GM12872 (cell line): ENCODE data around the gene SMIM9.
A peak's percentile ranks its signal among the peaks of the same experiment; 100 is the strongest.

Source experiments
- TF ChIP-seq, protein P1 (sequence below): IDR thresholded peaks from 3 replicates; pipeline ENCODE4 v1.5.1; 2011; ENCODE audit warnings: low read depth, mild to moderate bottlenecking, low read length, moderate library complexity; ENCODE audit not compliant: insufficient read depth

SMIM9 gene

DNA sequence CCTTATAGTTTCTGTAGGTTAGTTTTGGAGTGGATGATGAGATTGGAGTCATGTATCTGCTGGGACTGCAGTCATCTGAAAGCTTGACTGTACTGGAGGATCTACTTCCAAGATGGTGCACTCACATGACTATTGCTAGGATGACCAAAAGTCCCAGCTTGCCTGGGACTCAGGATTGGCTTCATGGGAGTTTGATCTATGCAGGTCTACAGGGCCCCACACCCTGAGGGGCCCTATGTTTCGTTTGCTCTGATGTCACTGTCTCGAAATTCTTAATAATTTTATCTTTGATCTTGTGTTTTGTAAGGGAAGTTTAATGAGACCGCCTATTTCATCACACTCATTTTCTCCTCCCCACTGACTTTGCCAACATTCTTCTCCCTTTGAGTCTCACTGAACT, at the start of gene SMIM9:
TSS of gene SMIM9 (minus strand) at position 101 of the 400 bp plus-strand sequence. CDS start 3,806 bp downstream, outside the sequence.
- TF ChIP-seq, protein P1, sequence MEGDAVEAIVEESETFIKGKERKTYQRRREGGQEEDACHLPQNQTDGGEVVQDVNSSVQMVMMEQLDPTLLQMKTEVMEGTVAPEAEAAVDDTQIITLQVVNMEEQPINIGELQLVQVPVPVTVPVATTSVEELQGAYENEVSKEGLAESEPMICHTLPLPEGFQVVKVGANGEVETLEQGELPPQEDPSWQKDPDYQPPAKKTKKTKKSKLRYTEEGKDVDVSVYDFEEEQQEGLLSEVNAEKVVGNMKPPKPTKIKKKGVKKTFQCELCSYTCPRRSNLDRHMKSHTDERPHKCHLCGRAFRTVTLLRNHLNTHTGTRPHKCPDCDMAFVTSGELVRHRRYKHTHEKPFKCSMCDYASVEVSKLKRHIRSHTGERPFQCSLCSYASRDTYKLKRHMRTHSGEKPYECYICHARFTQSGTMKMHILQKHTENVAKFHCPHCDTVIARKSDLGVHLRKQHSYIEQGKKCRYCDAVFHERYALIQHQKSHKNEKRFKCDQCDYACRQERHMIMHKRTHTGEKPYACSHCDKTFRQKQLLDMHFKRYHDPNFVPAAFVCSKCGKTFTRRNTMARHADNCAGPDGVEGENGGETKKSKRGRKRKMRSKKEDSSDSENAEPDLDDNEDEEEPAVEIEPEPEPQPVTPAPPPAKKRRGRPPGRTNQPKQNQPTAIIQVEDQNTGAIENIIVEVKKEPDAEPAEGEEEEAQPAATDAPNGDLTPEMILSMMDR = no peak

DNA sequence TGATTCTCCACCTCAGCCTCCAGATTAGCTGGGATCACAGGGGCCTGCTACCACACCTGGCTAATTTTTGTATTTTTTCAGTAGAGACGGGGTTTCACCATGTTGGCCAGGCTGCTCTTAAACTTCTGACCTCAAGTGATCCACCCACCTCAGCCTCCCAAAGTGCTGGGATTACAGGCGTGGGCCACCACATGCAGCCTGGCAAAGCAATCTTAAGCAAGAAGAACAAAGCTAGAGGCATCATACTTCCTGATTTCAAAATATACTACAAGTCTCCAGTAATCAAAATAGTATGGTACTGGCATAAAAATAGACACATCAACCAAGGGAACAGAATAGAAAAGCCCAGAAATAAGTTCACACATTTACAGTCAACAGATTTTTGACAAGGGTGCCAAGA, 38.9 kb upstream of the SMIM9 start:
- TF ChIP-seq, protein P1 = no peak

- TF ChIP-seq, protein P1 = no peak
Observed at GRCh38 chrX:154855256-154855655, 20.8 kb upstream of the SMIM9 start.

GRCh38 chrX:154850957-154851611, 16.6 kb upstream of the SMIM9 start:
- TF ChIP-seq, protein P1 = no peak

GRCh38 chrX:154840856-154841255, 6.4 kb upstream of the SMIM9 start:
- TF ChIP-seq, protein P1 = peak; percentile 42; the same call in 2 of the 3 replicates

DNA sequence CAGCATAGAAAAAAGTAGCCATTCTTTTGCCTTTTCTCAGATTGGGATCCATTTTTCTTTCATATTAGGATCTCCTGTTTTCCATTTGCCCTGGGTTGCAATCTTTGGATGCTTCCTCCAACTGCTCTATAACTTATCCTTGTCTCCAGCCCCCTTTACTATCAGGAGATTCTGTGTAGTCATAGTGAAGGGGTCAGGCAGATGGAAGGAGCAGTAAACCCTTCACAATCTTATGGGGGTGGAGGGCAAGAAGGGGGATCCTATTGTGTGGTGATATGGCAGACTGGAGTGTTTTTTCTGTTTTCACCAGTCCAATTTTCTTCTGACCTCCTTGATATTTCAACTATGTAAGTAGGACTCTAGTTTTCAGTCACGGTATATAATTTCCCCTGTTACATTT, 1.7 kb upstream of the SMIM9 start:
- TF ChIP-seq, protein P1 = no peak

GRCh38 chrX:154833746-154834274, 652 bp downstream of the SMIM9 start:
- TF ChIP-seq, protein P1 = no peak
